ENCODE data around the gene BAX. TPM values are rescaled to one million over a fixed set of nuclear protein-coding genes. Genes with fewer than 3 reads are reported as not detected.

Gene BAX
- total and polyA plus RNA-seq, 2 of the 13 experiments (the other 11 are each of a cell fraction or from before 2014, with no cell fraction given) = 139 to 176 TPM

- TF ChIP-seq, protein P1, sequence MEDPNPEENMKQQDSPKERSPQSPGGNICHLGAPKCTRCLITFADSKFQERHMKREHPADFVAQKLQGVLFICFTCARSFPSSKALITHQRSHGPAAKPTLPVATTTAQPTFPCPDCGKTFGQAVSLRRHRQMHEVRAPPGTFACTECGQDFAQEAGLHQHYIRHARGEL (CRISPR knock-in tag; IDR thresholded peaks at IDR 0.05) = no peak
- no peak for TF ChIP-seq THAP8 (CRISPR knock-in tag; IDR thresholded peaks at IDR 0.05; ENCODE audit: borderline replicate concordance)
- no peak for TF ChIP-seq SP1 (IDR thresholded peaks at IDR 0.05)
- 0 out of 2 replicates have a peak, but pooled peaks have one; percentile 20 for TF ChIP-seq SP1 (CRISPR knock-in tag; IDR thresholded peaks at IDR 0.05)
- TF ChIP-seq SMAD9 (CRISPR knock-in tag; IDR thresholded peaks at IDR 0.05) = no peak
- TF ChIP-seq ZKSCAN5 (CRISPR knock-in tag; IDR thresholded peaks at IDR 0.05) = peak; percentile 76; the same call in 1 of the 2 replicates
- no peak for TF ChIP-seq NFE2L1 (CRISPR knock-in tag; IDR thresholded peaks at IDR 0.05; ENCODE audit: borderline replicate concordance)
- TF ChIP-seq ONECUT2 (CRISPR knock-in tag; IDR thresholded peaks at IDR 0.05) = no peak
- peak; percentile 93 for TF ChIP-seq NR2F6 (IDR thresholded peaks at IDR 0.05)
- peak; percentile 94 for TF ChIP-seq NR2F6 (CRISPR knock-in tag; IDR thresholded peaks at IDR 0.05)
- TF ChIP-seq ZNF776 (CRISPR knock-in tag; IDR thresholded peaks at IDR 0.05) = no peak
- peak; percentile 77 for TF ChIP-seq CEBPB (IDR thresholded peaks at IDR 0.05; ENCODE audit: borderline replicate concordance, low read depth, low read length)
- no peak for TF ChIP-seq RAD51 (IDR thresholded peaks at IDR 0.05; ENCODE audit: borderline replicate concordance)
- TF ChIP-seq TBL1XR1 (IDR thresholded peaks at IDR 0.05; ENCODE audit: borderline replicate concordance, low read length, partially characterized antibody) = no peak
- no peak for TF ChIP-seq PTBP1 (IDR thresholded peaks at IDR 0.05; ENCODE audit: low read depth, low read length, poor library complexity, severe bottlenecking)
- TF ChIP-seq ZFP82 (CRISPR knock-in tag; IDR thresholded peaks at IDR 0.05; ENCODE audit: borderline replicate concordance) = no peak
- TF ChIP-seq ZNF703 (CRISPR knock-in tag; IDR thresholded peaks at IDR 0.05; ENCODE audit: borderline replicate concordance) = no peak
- no peak for TF ChIP-seq ZNF138 (CRISPR knock-in tag; IDR thresholded peaks at IDR 0.05; ENCODE audit: low read depth)
- TF ChIP-seq EED (CRISPR knock-in tag; IDR thresholded peaks at IDR 0.05) = no peak
- TF ChIP-seq ZNF251 (CRISPR knock-in tag; IDR thresholded peaks at IDR 0.05) = no peak
- no peak for TF ChIP-seq SMYD3 (CRISPR knock-in tag; IDR thresholded peaks at IDR 0.05)
- TF ChIP-seq ATF5 (CRISPR knock-in tag; IDR thresholded peaks at IDR 0.05; ENCODE audit: low read depth) = no peak
- peak; percentile 54 for TF ChIP-seq RCOR2 (CRISPR knock-in tag; IDR thresholded peaks at IDR 0.05)
- TF ChIP-seq ZSCAN20 (CRISPR knock-in tag; IDR thresholded peaks at IDR 0.05; ENCODE audit: borderline replicate concordance) = no peak
- no peak for TF ChIP-seq ZNF136 (CRISPR knock-in tag; IDR thresholded peaks at IDR 0.05; ENCODE audit: low read depth)
- no peak for TF ChIP-seq ZNF354B (CRISPR knock-in tag; IDR thresholded peaks at IDR 0.05)
- TF ChIP-seq, protein P2, sequence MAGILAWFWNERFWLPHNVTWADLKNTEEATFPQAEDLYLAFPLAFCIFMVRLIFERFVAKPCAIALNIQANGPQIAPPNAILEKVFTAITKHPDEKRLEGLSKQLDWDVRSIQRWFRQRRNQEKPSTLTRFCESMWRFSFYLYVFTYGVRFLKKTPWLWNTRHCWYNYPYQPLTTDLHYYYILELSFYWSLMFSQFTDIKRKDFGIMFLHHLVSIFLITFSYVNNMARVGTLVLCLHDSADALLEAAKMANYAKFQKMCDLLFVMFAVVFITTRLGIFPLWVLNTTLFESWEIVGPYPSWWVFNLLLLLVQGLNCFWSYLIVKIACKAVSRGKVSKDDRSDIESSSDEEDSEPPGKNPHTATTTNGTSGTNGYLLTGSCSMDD (CRISPR knock-in tag; IDR thresholded peaks at IDR 0.05) = no peak
- TF ChIP-seq TEAD3 (CRISPR knock-in tag; optimal IDR thresholded peaks at IDR 0.05; ENCODE audit: borderline replicate concordance) = peak; percentile 97
- no peak for TF ChIP-seq ZNF512 (CRISPR knock-in tag; IDR thresholded peaks at IDR 0.05)
- TF ChIP-seq ZNF331 (CRISPR knock-in tag; IDR thresholded peaks at IDR 0.05) = peak; percentile 85; the same call in 1 of the 2 replicates
- no peak for TF ChIP-seq ZNF33B (CRISPR knock-in tag; IDR thresholded peaks at IDR 0.05)
These were observed 47.0 kb upstream of the BAX start (continued) for GRCh38 chr19:48907671-48908070.
